Astrocyte of the cerebellum (primary cell): ENCODE data around the gene C9orf85.

ENCODE experiments used
- DNase-seq: peaks from one replicate; pipeline ENCODE4 v3.0.0-alpha.2; 2011; ENCODE audit warnings: low read depth
- H3K4me3 ChIP-seq: 2 replicates; pipeline ENCODE4 v1.5.1; 2011; ENCODE audit warnings: mild to moderate bottlenecking, low read depth, low read length, moderate library complexity
- in situ Hi-C: cut with HindIII; loops from 2 replicates; pipeline ENCODE4 v1.10.0; 2017; ENCODE audit warnings: low sequenced_read_pairs
- TF ChIP-seq, protein P1 (sequence below): IDR thresholded peaks from 2 replicates; pipeline ENCODE4 v1.5.1; 2012; ENCODE audit warnings: low read length, low read depth, moderate library complexity, mild to moderate bottlenecking; ENCODE audit errors: missing control alignments

Gene C9orf85

DNA sequence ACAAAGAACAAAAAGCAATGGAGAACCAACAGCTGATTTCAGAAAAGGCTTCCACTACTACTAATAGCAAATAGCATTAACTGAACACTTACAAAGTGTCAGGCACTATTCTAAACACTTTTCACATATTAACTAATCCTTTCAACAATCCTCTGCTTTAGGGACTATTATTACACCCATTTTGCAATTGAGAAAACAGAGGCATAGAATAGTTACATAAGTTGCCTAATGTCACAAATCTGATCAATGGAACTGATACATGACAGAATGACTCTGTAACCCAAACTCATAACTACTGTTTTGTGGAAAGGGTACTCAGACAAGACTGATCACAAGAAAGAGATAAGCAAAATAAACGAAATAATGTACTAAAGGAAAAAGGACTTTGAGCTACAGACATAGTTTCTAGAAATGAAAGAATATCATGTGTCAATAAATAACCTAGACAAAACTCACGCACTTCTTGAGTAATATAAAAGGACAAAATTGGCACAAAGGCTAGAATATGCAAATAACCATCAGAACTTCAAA is 31.7 kb upstream of the C9orf85 start:
- H3K4me3 ChIP-seq = no peak overlapping the region
- TF ChIP-seq, protein P1, sequence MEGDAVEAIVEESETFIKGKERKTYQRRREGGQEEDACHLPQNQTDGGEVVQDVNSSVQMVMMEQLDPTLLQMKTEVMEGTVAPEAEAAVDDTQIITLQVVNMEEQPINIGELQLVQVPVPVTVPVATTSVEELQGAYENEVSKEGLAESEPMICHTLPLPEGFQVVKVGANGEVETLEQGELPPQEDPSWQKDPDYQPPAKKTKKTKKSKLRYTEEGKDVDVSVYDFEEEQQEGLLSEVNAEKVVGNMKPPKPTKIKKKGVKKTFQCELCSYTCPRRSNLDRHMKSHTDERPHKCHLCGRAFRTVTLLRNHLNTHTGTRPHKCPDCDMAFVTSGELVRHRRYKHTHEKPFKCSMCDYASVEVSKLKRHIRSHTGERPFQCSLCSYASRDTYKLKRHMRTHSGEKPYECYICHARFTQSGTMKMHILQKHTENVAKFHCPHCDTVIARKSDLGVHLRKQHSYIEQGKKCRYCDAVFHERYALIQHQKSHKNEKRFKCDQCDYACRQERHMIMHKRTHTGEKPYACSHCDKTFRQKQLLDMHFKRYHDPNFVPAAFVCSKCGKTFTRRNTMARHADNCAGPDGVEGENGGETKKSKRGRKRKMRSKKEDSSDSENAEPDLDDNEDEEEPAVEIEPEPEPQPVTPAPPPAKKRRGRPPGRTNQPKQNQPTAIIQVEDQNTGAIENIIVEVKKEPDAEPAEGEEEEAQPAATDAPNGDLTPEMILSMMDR = no peak
- in situ Hi-C loops = no loop called here
- DNase-seq = no peak

DNA sequence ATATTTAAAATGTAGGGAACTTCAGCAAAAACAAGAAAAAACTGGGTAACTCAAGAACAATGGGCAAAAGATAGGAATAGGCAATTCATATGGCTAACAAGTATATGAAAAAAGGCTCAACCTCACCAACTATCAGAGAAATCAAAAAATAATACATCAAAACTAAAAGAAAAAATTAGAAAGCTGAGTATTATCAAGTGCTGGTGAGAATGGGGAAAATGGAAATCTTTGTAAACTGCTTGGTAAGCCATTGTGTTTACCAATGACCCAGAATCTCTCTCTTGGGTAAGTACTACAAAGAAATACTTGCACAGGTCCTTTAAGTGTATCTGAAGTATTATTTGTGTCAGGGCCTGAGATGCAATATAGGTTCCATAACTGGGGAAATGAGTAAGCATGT is 27.4 kb upstream of the C9orf85 start:
- in situ Hi-C loops = no loop called here
- no peak overlapping the region for H3K4me3 ChIP-seq
- TF ChIP-seq, protein P1 = no peak
- no peak for DNase-seq

DNA sequence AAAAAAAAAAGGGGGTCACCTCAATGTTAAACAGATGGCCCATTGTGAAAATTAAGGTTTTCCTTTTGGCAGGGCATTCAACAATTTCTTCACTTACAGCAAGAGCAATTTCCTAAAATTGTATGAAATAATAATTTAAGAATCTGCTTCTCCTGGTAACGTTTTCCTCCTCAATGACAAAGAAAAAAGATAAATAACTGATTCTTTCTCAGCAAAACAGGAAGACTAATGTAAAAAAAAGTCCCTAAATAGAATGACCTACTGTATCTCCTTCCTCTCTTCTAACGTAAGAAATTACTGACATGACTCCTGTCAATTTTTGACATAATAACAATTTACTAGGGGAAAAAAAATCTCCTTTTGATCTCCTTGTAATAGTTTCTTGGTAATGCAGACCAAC is 26.0 kb upstream of the C9orf85 start:
- no peak overlapping the region for H3K4me3 ChIP-seq
- TF ChIP-seq, protein P1 = no peak
- in situ Hi-C loops = no loop called here
- DNase-seq = no peak

DNA sequence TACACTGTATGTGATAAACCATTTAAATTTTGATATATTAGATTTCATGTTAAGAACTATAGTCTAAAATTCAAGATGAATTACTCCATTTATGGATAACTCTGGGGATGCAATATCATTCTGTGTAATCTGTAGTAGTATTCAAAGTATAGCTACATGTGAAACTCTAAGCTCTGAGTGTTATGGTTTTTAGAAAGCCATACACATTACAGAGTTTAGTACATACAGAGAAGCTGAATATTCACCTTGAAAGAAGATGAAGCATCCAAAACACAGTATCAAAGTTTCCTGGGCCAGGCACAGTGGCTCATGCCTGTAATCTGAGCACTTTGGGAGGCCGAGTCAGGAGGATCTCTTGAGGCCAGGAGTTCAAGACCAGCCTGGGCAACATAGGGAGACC is 25.4 kb upstream of the C9orf85 start:
- TF ChIP-seq, protein P1 = no peak
- no peak overlapping the region for H3K4me3 ChIP-seq
- in situ Hi-C loops = no loop called here
- DNase-seq = no peak

DNA sequence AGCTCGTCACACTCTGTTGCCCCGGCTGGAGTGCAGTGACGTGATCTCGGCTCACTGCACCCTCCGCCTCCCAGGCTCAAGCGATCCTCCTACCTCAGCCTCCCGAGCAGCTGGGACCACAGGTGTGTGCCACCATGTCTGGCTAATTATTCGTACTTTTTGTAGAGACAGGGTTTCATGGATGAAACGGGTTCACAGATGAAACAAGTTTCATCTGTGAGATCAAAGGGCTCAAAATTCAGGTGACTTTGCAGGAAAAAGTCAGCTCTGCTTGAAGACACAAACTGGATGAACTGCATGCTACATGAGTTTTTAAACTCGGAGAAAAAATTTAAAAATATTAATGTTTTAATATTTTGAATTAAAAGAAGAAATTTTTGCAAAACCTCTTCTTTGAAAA is 24.9 kb upstream of the C9orf85 start:
- DNase-seq = no peak
- no peak overlapping the region for H3K4me3 ChIP-seq
- TF ChIP-seq, protein P1 = no peak
- in situ Hi-C loops = no loop called here

DNA sequence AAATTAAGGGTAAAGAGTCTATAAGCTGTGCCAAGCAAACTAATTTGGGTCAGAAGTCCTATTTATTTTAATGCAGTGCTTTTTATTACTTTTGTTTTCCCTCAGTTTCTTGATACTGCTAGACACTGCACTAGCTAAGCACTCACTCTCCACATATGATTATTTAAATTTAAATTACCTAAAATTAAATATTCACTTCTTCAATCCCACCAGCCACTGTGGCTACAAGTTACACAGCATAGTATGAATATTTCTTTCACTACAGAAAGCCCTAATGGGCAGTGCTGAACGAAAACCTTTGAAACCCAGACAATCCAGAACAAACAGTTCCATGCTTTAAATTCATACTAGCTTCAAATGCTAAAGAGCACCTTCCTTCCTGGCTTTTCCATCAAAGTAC is 24.1 kb upstream of the C9orf85 start:
- TF ChIP-seq, protein P1 = no peak
- H3K4me3 ChIP-seq = no peak overlapping the region
- in situ Hi-C loops = no loop called here
- DNase-seq = no peak
